ENCODE results near the gene SLC35G6.

DNA sequence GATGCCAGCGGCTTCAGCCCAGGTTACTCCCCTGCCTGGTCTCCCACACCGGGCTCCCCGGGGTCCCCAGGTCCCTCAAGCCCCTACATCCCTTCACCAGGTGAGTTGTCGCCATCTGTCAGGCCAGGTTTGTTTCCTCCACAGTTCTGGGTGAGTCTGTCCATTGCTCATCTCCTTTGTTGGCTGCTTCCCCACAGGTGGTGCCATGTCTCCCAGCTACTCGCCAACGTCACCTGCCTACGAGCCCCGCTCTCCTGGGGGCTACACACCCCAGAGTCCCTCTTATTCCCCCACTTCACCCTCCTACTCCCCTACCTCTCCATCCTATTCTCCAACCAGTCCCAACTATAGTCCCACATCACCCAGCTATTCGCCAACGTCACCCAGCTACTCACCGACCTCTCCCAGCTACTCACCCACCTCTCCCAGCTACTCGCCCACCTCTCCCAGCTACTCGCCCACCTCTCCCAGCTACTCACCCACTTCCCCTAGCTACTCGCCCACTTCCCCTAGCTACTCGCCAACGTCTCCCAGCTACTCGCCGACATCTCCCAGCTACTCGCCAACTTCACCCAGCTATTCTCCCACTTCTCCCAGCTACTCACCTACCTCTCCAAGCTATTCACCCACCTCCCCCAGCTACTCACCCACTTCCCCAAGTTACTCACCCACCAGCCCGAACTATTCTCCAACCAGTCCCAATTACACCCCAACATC lies 31.7 kb downstream of the SLC35G6 start:
- TF ChIP-seq POLR2A (IDR thresholded peaks at IDR 0.05), result no peak
- TF ChIP-seq, protein P1, sequence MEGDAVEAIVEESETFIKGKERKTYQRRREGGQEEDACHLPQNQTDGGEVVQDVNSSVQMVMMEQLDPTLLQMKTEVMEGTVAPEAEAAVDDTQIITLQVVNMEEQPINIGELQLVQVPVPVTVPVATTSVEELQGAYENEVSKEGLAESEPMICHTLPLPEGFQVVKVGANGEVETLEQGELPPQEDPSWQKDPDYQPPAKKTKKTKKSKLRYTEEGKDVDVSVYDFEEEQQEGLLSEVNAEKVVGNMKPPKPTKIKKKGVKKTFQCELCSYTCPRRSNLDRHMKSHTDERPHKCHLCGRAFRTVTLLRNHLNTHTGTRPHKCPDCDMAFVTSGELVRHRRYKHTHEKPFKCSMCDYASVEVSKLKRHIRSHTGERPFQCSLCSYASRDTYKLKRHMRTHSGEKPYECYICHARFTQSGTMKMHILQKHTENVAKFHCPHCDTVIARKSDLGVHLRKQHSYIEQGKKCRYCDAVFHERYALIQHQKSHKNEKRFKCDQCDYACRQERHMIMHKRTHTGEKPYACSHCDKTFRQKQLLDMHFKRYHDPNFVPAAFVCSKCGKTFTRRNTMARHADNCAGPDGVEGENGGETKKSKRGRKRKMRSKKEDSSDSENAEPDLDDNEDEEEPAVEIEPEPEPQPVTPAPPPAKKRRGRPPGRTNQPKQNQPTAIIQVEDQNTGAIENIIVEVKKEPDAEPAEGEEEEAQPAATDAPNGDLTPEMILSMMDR (IDR thresholded peaks at IDR 0.05), result no peak

All from testis (tissue), 2 donors.